GM12878 (cell line): ENCODE results near the gene TET1. TPM values are rescaled to one million over a fixed set of nuclear protein-coding genes. Genes with fewer than 3 reads are reported as not detected.
A peak's percentile ranks its signal among the peaks of the same experiment; 100 is the strongest.

ENCODE experiments used
- ATAC-seq: fragments of 200-7000 bp; cut with Tn5 transposase; 3 replicates; pipeline ENCODE4 v1.9.1; 2020; ENCODE audit warnings: mild to moderate bottlenecking, moderate library complexity
- BruUV-seq: library from RNA; stranded (reverse); fragments of 400-500 nt; replicated peaks from 2 replicates; lab custom pipeline; 2021; lab: Mats Ljungman, UMichigan
- CTCF ChIA-PET: fragments of 300-600 bp; sonication (Branson Sonifier 250); formaldehyde crosslinking; extraction: SDS; loops from one replicate; lab custom pipeline; 2021; ENCODE audit warnings: inconsistent platforms; lab: Yijun Ruan, JAX
- POLR2A ChIA-PET: fragments of 350-600 bp; formaldehyde crosslinking; extraction: SDS; loops from one replicate; lab custom pipeline; 2021; ENCODE audit warnings: inconsistent platforms; lab: Charles Lee
- RAD21 ChIA-PET: fragments of 300-600 bp; sonication (Branson Sonifier 250); formaldehyde crosslinking; loops from one replicate; lab custom pipeline; 2023; ENCODE audit warnings: antibody characterized with exemption; ENCODE audit not compliant: unreplicated experiment; lab: Charles Lee
- SMC1A ChIA-PET: fragments of 300-600 bp; sonication (Branson Sonifier 250); formaldehyde crosslinking; loops from one replicate; lab custom pipeline; 2023; ENCODE audit not compliant: unreplicated experiment, uncharacterized antibody; lab: Charles Lee
- DNase-seq: peaks from one replicate; pipeline ENCODE4 v3.0.0-alpha.2; 2011; ENCODE audit warnings: low read depth, low spot score
- FAIRE-seq: peaks from 3 replicates; lab custom pipeline; 2011; peaks lifted over from hg19 to GRCh38; lab: Jason Lieb, UNC
- H2AFZ ChIP-seq: 2 replicates; pipeline ENCODE4 v1.6.0; 2011; ENCODE audit warnings: low read depth, low read length, control low read depth; ENCODE audit not compliant: control insufficient read depth
- H3K27ac ChIP-seq: 2 replicates; pipeline ENCODE4 v1.5.1; 2011; ENCODE audit warnings: control low read depth; ENCODE audit not compliant: control insufficient read depth, insufficient read depth
- H3K27me3 ChIP-seq, 2 experiments: replicated peaks in 1 of 2; 2 replicates each; pipeline versions ENCODE4 v1.6.0 to v1.6.1; 2011; ENCODE audit warnings: low read length in 1 of 2; ENCODE audit not compliant: control insufficient read depth in 2 of 2, insufficient read depth in 2 of 2
- H3K36me3 ChIP-seq, 2 experiments: 2 replicates each; pipeline ENCODE4 v1.5.1; 2011; ENCODE audit warnings: low read length in 1 of 2; ENCODE audit not compliant: control insufficient read depth in 2 of 2, insufficient read depth in 2 of 2
- H3K4me1 ChIP-seq: 2 replicates; pipeline ENCODE4 v1.6.1; 2011; ENCODE audit warnings: mild to moderate bottlenecking, low read length, moderate library complexity, mixed read lengths; ENCODE audit not compliant: control insufficient read depth, insufficient read depth
- H3K4me2 ChIP-seq: 2 replicates; pipeline ENCODE4 v1.6.0; 2011; ENCODE audit warnings: control low read depth; ENCODE audit not compliant: control insufficient read depth, insufficient read depth
- H3K4me3 ChIP-seq: fragments of 200-600 bp; sonication (generic); 2 replicates; pipeline ENCODE4 v1.5.1; 2016
- H3K79me2 ChIP-seq: 2 replicates; pipeline ENCODE4 v1.6.0; 2011; ENCODE audit warnings: low read length; ENCODE audit not compliant: control insufficient read depth, insufficient read depth
- H3K9ac ChIP-seq: 2 replicates; pipeline ENCODE4 v1.8.0; 2011; ENCODE audit warnings: low read length, control low read depth, mixed read lengths; ENCODE audit not compliant: control insufficient read depth, insufficient read depth
- H3K9me3 ChIP-seq: replicated peaks from 3 replicates; pipeline ENCODE4 v1.5.1; 2011; ENCODE audit warnings: mild to moderate bottlenecking, low read length; ENCODE audit not compliant: control insufficient read depth, insufficient read depth
- H4K20me1 ChIP-seq: 2 replicates; pipeline ENCODE4 v1.6.0; 2011; ENCODE audit not compliant: control insufficient read depth, insufficient read depth
- BCL3 ChIP-seq: IDR thresholded peaks from 2 replicates; pipeline ENCODE4 v1.6.1; 2011; ENCODE audit warnings: borderline replicate concordance, low read depth, mild to moderate bottlenecking, moderate library complexity, low read length; ENCODE audit not compliant: insufficient read depth, poor library complexity, severe bottlenecking
- HCFC1 ChIP-seq: fragments of 150-350 bp; IDR thresholded peaks from 2 replicates; pipeline ENCODE4 v1.6.1; 2014; ENCODE audit warnings: low read length
- HDAC6 ChIP-seq: fragments of 200-600 bp; sonication (generic); IDR thresholded peaks from one replicate; pipeline ENCODE4 v1.8.0; 2017; ENCODE audit warnings: antibody characterized with exemption; ENCODE audit not compliant: unreplicated experiment
- HDGF ChIP-seq: fragments of 450-650 bp; IDR thresholded peaks from 2 replicates; pipeline ENCODE4 v1.6.1; 2016; ENCODE audit warnings: antibody characterized with exemption
- MAX ChIP-seq: IDR thresholded peaks from 2 replicates; pipeline ENCODE4 v1.6.1; 2012; ENCODE audit warnings: low read depth, low read length, improper control_type of control experiment
- NR2C1 ChIP-seq: fragments of 450-650 bp; IDR thresholded peaks from 2 replicates; pipeline ENCODE4 v1.6.1; 2017; ENCODE audit warnings: antibody characterized with exemption, mild to moderate bottlenecking, moderate library complexity
- SP1 ChIP-seq: IDR thresholded peaks from one replicate; pipeline ENCODE4 v1.6.1; 2011; ENCODE audit warnings: low read depth, low read length
- STAT3 ChIP-seq: IDR thresholded peaks from 2 replicates; pipeline ENCODE4 v1.6.1; 2011; ENCODE audit warnings: low read depth, low read length, improper control_type of control experiment
- TAF1 ChIP-seq: IDR thresholded peaks from 2 replicates; pipeline ENCODE4 v1.6.1; 2011; ENCODE audit warnings: mild to moderate bottlenecking, low read depth, low read length, borderline replicate concordance
- ZNF592 ChIP-seq: fragments of 450-650 bp; IDR thresholded peaks from 2 replicates; pipeline ENCODE4 v1.6.1; 2017; ENCODE audit warnings: mild to moderate bottlenecking, moderate library complexity
- WGBS: methylation state at CpG from one replicate; pipeline ENCODE4 v1.1.6; 2016; ENCODE audit warnings: low lambda C conversion rate; ENCODE audit not compliant: insufficient replicate concordance, insufficient coverage; ENCODE audit errors: missing lambda C conversion rate; 5-methylcytosine and 5-hydroxymethylcytosine counted together
- in situ Hi-C: fragments of 300-500 bp; cut with MboI; formaldehyde crosslinking; loops from 9 replicates; pipeline ENCODE4 v1.14.3; 2018; ENCODE audit warnings: mixed read lengths
- intact Hi-C: fragments of 100-400 bp; cut with micrococcal nuclease; formaldehyde crosslinking; loops from one replicate; pipeline ENCODE4 v1.14.2; 2022; ENCODE audit not compliant: unreplicated experiment
- polyA plus RNA-seq, 11 experiments: library from polyadenylated mRNA; depleted of rRNA in 4 of 11; unstranded in 6 of 11; stranded (reverse) in 5 of 11; fragments of >200 nt; fragmentation: Nextera tagmentation in 4 of 11; fragmentation: Illumina TruSeq in 1 of 11; extraction: Ambion mirVana in 4 of 11; extraction: Trizol in 1 of 11; gene quantifications; 1 replicate in 1 of 11; 2 replicates in 10 of 11; pipeline versions ENCODE4 v1.2.1 to v1.2.3, GENCODE V29; 2011 to 2016; ENCODE audit warnings: inconsistent platforms in 2 of 11, missing spikeins in 2 of 11, low read depth in 1 of 11
- total RNA-seq, 4 experiments: library from RNA; depleted of rRNA in 3 of 4; stranded (reverse); fragments of >200 nt in 3 of 4; fragmentation: Illumina TruSeq in 1 of 4; extraction: Trizol in 1 of 4; gene quantifications; 2 replicates each; pipeline versions ENCODE4 v1.2.1 to v1.2.3, GENCODE V29; 2013 to 2021

TET1 gene
- total and polyA plus RNA-seq, 10 of the 15 experiments (the other 5 are each of a cell fraction or from before 2014, with no cell fraction given), result 0.22 to 1.4 (median 0.60) TPM

GRCh38 chr10:68526634-68527307, 33.4 kb upstream of the TET1 start:
- ChIA-PET CTCF (no interaction called here), POLR2A (interaction anchor here (0.5 to 0.6 kb wide), 2 partner anchors 120 to 397 kb away, joined by 4 to 6 read pairs; partner anchors contain the start of gene RUFY2), SMC1A (no interaction called here), RAD21 (no interaction called here)
- in situ Hi-C loops, result no loop called here
- Histone ChIP-seq H3K36me3 (no peaks in the 10 kb centered on the region; a peak in 1 of 4 replicates), H3K9ac (peak overlapping the region; percentile 77), H3K4me3 (peak overlapping the region; percentile 89), H3K9me3 (no peaks in the 10 kb centered on the region), H2AFZ (peak overlapping the region; percentile 88), H3K79me2 (peaks cover 9% of the 10 kb centered on the region), H3K27ac (peak overlapping the region; percentile 43), H3K4me2 (peak overlapping the region; percentile 90), H3K27me3 (no peaks in the 10 kb centered on the region), H4K20me1 (no peaks in the 10 kb centered on the region), H3K4me1 (no peaks in the 10 kb centered on the region)
- TSS peak; percentile 82 for BruUV-seq
- WGBS, result 2% methylated on average over 11 of the region's 11 CpGs
- intact Hi-C loops, result loop anchor here (2.0 kb wide), 1 partner anchor 374 kb away; the partner anchor contains the start of gene DDX50
- DNase-seq, result no peak
- TF ChIP-seq HDGF (no peak), NR2C1 (no peak), MAX (no peak), HDAC6 (no peak), HCFC1 (no peak), ZNF592 (no peak), STAT3 (no peak), SP1 (no peak), BCL3 (no peak), TAF1 (no peak)
- no peak for FAIRE-seq
- peak; percentile 79 for ATAC-seq
